GM12878 (cell line): Measurements from ENCODE around the gene NLRP7. TPM values are rescaled to one million over a fixed set of nuclear protein-coding genes. Genes with fewer than 3 reads are reported as not detected.
A peak's percentile ranks its signal among the peaks of the same experiment; 100 is the strongest.

Experiments used
- ATAC-seq: fragments of 200-7000 bp; cut with Tn5 transposase; 3 replicates; pipeline ENCODE4 v1.9.1; 2020; ENCODE audit warnings: mild to moderate bottlenecking, moderate library complexity
- BruUV-seq: library from RNA; stranded (reverse); fragments of 400-500 nt; replicated peaks from 2 replicates; lab custom pipeline; 2021; lab: Mats Ljungman, UMichigan
- CTCF ChIA-PET: fragments of 300-600 bp; sonication (Branson Sonifier 250); formaldehyde crosslinking; extraction: SDS; loops from one replicate; lab custom pipeline; 2021; ENCODE audit warnings: inconsistent platforms; lab: Yijun Ruan, JAX
- POLR2A ChIA-PET: fragments of 350-600 bp; formaldehyde crosslinking; extraction: SDS; loops from one replicate; lab custom pipeline; 2021; ENCODE audit warnings: inconsistent platforms; lab: Charles Lee
- RAD21 ChIA-PET: fragments of 300-600 bp; sonication (Branson Sonifier 250); formaldehyde crosslinking; loops from one replicate; lab custom pipeline; 2023; ENCODE audit warnings: antibody characterized with exemption; ENCODE audit not compliant: unreplicated experiment; lab: Charles Lee
- SMC1A ChIA-PET: fragments of 300-600 bp; sonication (Branson Sonifier 250); formaldehyde crosslinking; loops from one replicate; lab custom pipeline; 2023; ENCODE audit not compliant: unreplicated experiment, uncharacterized antibody; lab: Charles Lee
- DNase-seq: peaks from one replicate; pipeline ENCODE4 v3.0.0-alpha.2; 2011; ENCODE audit warnings: low read depth, low spot score
- FAIRE-seq: peaks from 3 replicates; lab custom pipeline; 2011; peaks lifted over from hg19 to GRCh38; lab: Jason Lieb, UNC
- H2AFZ ChIP-seq: 2 replicates; pipeline ENCODE4 v1.6.0; 2011; ENCODE audit warnings: low read depth, low read length, control low read depth; ENCODE audit not compliant: control insufficient read depth
- H3K27ac ChIP-seq: 2 replicates; pipeline ENCODE4 v1.5.1; 2011; ENCODE audit warnings: control low read depth; ENCODE audit not compliant: control insufficient read depth, insufficient read depth
- H3K27me3 ChIP-seq, 2 experiments: replicated peaks in 1 of 2; 2 replicates each; pipeline versions ENCODE4 v1.6.0 to v1.6.1; 2011; ENCODE audit warnings: low read length in 1 of 2; ENCODE audit not compliant: control insufficient read depth in 2 of 2, insufficient read depth in 2 of 2
- H3K36me3 ChIP-seq, 2 experiments: 2 replicates each; pipeline ENCODE4 v1.5.1; 2011; ENCODE audit warnings: low read length in 1 of 2; ENCODE audit not compliant: control insufficient read depth in 2 of 2, insufficient read depth in 2 of 2
- H3K4me1 ChIP-seq: 2 replicates; pipeline ENCODE4 v1.6.1; 2011; ENCODE audit warnings: mild to moderate bottlenecking, low read length, moderate library complexity, mixed read lengths; ENCODE audit not compliant: control insufficient read depth, insufficient read depth
- H3K4me2 ChIP-seq: 2 replicates; pipeline ENCODE4 v1.6.0; 2011; ENCODE audit warnings: control low read depth; ENCODE audit not compliant: control insufficient read depth, insufficient read depth
- H3K4me3 ChIP-seq: fragments of 200-600 bp; sonication (generic); 2 replicates; pipeline ENCODE4 v1.5.1; 2016
- H3K79me2 ChIP-seq: 2 replicates; pipeline ENCODE4 v1.6.0; 2011; ENCODE audit warnings: low read length; ENCODE audit not compliant: control insufficient read depth, insufficient read depth
- H3K9ac ChIP-seq: 2 replicates; pipeline ENCODE4 v1.8.0; 2011; ENCODE audit warnings: low read length, control low read depth, mixed read lengths; ENCODE audit not compliant: control insufficient read depth, insufficient read depth
- H3K9me3 ChIP-seq: replicated peaks from 3 replicates; pipeline ENCODE4 v1.5.1; 2011; ENCODE audit warnings: mild to moderate bottlenecking, low read length; ENCODE audit not compliant: control insufficient read depth, insufficient read depth
- H4K20me1 ChIP-seq: 2 replicates; pipeline ENCODE4 v1.6.0; 2011; ENCODE audit not compliant: control insufficient read depth, insufficient read depth
- CTCF ChIP-seq, 3 experiments: IDR thresholded peaks in 2 of 3; conservative IDR thresholded peaks in 1 of 3; 2 replicates each; pipeline ENCODE4 v1.5.1; 2011; ENCODE audit warnings: low read depth in 3 of 3, low read length in 3 of 3, mild to moderate bottlenecking in 3 of 3, control low read depth in 2 of 3, moderate library complexity in 2 of 3, inconsistent platforms in 1 of 3, mixed read lengths in 1 of 3; ENCODE audit not compliant: control insufficient read depth in 2 of 3, insufficient read depth in 1 of 3; ENCODE audit errors: extremely low read depth in 1 of 3
- IRF5 ChIP-seq: fragments of 450-650 bp; IDR thresholded peaks from 2 replicates; pipeline ENCODE4 v1.6.1; 2017; ENCODE audit warnings: borderline replicate concordance
- RAD21 ChIP-seq: IDR thresholded peaks from 2 replicates; pipeline ENCODE4 v1.6.1; 2011; ENCODE audit warnings: mild to moderate bottlenecking, low read depth, low read length, moderate library complexity; ENCODE audit not compliant: insufficient read depth
- SMC3 ChIP-seq: IDR thresholded peaks from 2 replicates; pipeline ENCODE4 v1.6.1; 2011; ENCODE audit warnings: low read length, improper control_type of control experiment, borderline replicate concordance
- WGBS: methylation state at CpG from one replicate; pipeline ENCODE4 v1.1.6; 2016; ENCODE audit warnings: low lambda C conversion rate; ENCODE audit not compliant: insufficient replicate concordance, insufficient coverage; ENCODE audit errors: missing lambda C conversion rate; 5-methylcytosine and 5-hydroxymethylcytosine counted together
- in situ Hi-C: fragments of 300-500 bp; cut with MboI; formaldehyde crosslinking; loops from 9 replicates; pipeline ENCODE4 v1.14.3; 2018; ENCODE audit warnings: mixed read lengths
- intact Hi-C: fragments of 100-400 bp; cut with micrococcal nuclease; formaldehyde crosslinking; loops from one replicate; pipeline ENCODE4 v1.14.2; 2022; ENCODE audit not compliant: unreplicated experiment
- polyA plus RNA-seq, 11 experiments: library from polyadenylated mRNA; depleted of rRNA in 4 of 11; unstranded in 6 of 11; stranded (reverse) in 5 of 11; fragments of >200 nt; fragmentation: Nextera tagmentation in 4 of 11; fragmentation: Illumina TruSeq in 1 of 11; extraction: Ambion mirVana in 4 of 11; extraction: Trizol in 1 of 11; gene quantifications; 1 replicate in 1 of 11; 2 replicates in 10 of 11; pipeline versions ENCODE4 v1.2.1 to v1.2.3, GENCODE V29; 2011 to 2016; ENCODE audit warnings: inconsistent platforms in 2 of 11, missing spikeins in 2 of 11, low read depth in 1 of 11
- total RNA-seq, 4 experiments: library from RNA; depleted of rRNA in 3 of 4; stranded (reverse); fragments of >200 nt in 3 of 4; fragmentation: Illumina TruSeq in 1 of 4; extraction: Trizol in 1 of 4; gene quantifications; 2 replicates each; pipeline versions ENCODE4 v1.2.1 to v1.2.3, GENCODE V29; 2013 to 2021
- TF ChIP-seq, protein P1 (sequence below): fragments of 450-650 bp; conservative IDR thresholded peaks from 2 replicates; pipeline ENCODE4 v1.6.1; 2017; ENCODE audit warnings: mild to moderate bottlenecking, moderate library complexity

NLRP7 gene
- total and polyA plus RNA-seq, 10 of the 15 experiments (the other 5 are each of a cell fraction or from before 2014, with no cell fraction given), result 0.08 to 3.4 (median 0.31) TPM

DNA sequence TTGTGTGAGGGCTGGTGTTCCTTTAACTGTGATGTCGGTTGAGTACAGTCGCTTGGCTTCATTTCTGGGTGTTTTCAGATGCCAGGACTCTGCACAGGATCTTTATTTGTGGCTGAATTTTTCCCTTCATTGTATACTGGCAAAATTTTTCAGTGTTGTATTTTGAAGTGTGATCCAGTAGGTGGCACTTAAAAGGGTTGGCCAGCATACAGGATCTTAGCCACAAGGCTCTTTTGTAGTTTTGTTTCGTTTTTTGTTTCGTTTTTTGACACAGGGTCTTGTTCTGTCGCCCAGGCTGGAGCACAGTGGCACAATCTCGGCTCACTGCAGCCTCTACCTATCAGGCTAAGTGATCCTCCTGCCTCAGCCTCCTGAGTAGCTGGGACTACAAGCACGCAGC lies 64.6 kb downstream of the NLRP7 start:
- H3K27ac ChIP-seq, result no peak overlapping the region; the same call in 1 of the 2 replicates
- H3K36me3 ChIP-seq, result no peaks in the 10 kb centered on the region
- H3K4me2 ChIP-seq, result 0 out of 2 replicates have a peak overlapping the region, but pooled peaks have one; percentile 17
- no TSS peak for BruUV-seq
- no peak overlapping the region for H3K4me3 ChIP-seq
- no peaks in the 10 kb centered on the region for H3K79me2 ChIP-seq
- SMC1A ChIA-PET, result no interaction called here
- no peaks in the 10 kb centered on the region for H3K9me3 ChIP-seq
- 36% methylated on average over 7 of the region's 7 CpGs for WGBS
- H3K4me1 ChIP-seq, result peaks cover 3% of the 10 kb centered on the region; the same call in 1 of the 2 replicates
- FAIRE-seq (peak; percentile 41), ATAC-seq (peak; percentile 75), DNase-seq (peak; percentile 35)
- TF ChIP-seq, protein P1, sequence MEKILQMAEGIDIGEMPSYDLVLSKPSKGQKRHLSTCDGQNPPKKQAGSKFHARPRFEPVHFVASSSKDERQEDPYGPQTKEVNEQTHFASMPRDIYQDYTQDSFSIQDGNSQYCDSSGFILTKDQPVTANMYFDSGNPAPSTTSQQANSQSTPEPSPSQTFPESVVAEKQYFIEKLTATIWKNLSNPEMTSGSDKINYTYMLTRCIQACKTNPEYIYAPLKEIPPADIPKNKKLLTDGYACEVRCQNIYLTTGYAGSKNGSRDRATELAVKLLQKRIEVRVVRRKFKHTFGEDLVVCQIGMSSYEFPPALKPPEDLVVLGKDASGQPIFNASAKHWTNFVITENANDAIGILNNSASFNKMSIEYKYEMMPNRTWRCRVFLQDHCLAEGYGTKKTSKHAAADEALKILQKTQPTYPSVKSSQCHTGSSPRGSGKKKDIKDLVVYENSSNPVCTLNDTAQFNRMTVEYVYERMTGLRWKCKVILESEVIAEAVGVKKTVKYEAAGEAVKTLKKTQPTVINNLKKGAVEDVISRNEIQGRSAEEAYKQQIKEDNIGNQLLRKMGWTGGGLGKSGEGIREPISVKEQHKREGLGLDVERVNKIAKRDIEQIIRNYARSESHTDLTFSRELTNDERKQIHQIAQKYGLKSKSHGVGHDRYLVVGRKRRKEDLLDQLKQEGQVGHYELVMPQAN, result no peak
- TF ChIP-seq IRF5 (no peak), SMC3 (peak; percentile 35; the same call in 1 of the 2 replicates), CTCF (IDR thresholded peaks at IDR 0.05 in 2 of 3, conservative IDR thresholded peaks at IDR 0.05 in 1 of 3; ENCODE audit: control insufficient read depth in 2 of 3, extremely low read depth in 1 of 3, insufficient read depth in 1 of 3, low read depth in 3 of 3, low read length in 3 of 3) (peak; percentile 20 to 38 (median 33); a peak in 3 of 6 replicates), RAD21 (peak; percentile 9; the same call in 1 of the 2 replicates)
- no peak overlapping the region for H3K9ac ChIP-seq
- POLR2A ChIA-PET, result no interaction called here
- no peaks in the 10 kb centered on the region for H4K20me1 ChIP-seq
- in situ Hi-C loops, result no loop called here
- no peaks in the 10 kb centered on the region; a peak in 1 of 4 replicates for H3K27me3 ChIP-seq
- RAD21 ChIA-PET, result no interaction called here
- CTCF ChIA-PET, result interaction anchor here (1.7 to 2.0 kb wide), 2 partner anchors 20 to 36 kb away, joined by 3 to 5 read pairs; no protein-coding TSS in a partner anchor
- no peak overlapping the region; the same call in 1 of the 2 replicates for H2AFZ ChIP-seq
- intact Hi-C loops, result loop anchor here (5.0 kb wide), 2 partner anchors 175 to 280 kb away; no protein-coding TSS in a partner anchor
